NOMO-1 treated with dmso at 0.1 percent for 144 hours (cell line): ENCODE data around the gene SOCS7.

Experiments
- DNase-seq: peaks from one replicate; lab custom pipeline; 2025; ENCODE audit not compliant: unreplicated experiment; lab: John Stamatoyannopoulos, UW

SOCS7 gene

GRCh38 chr17:38351412-38352222, at the start of gene SOCS7:
Gene SOCS7, plus strand, starts transcription at chr17:38351844. Its CDS starts 209 bp downstream, at chr17:38352053.
- DNase-seq, result peak; percentile 92

- DNase-seq, result no peak
Measured at GRCh38 chr17:38315497-38315896, 36.1 kb upstream of the SOCS7 start.

- DNase-seq, result no peak
Measured at GRCh38 chr17:38317081-38317480, 34.6 kb upstream of the SOCS7 start.

GRCh38 chr17:38320482-38320881, 31.2 kb upstream of the SOCS7 start:
- no peak for DNase-seq

GRCh38 chr17:38322156-38322779, 29.4 kb upstream of the SOCS7 start:
- DNase-seq, result no peak

GRCh38 chr17:38322897-38323296, 28.7 kb upstream of the SOCS7 start:
- no peak for DNase-seq

GRCh38 chr17:38324141-38324697, 27.4 kb upstream of the SOCS7 start:
- DNase-seq, result no peak

- DNase-seq, result no peak
Measured at GRCh38 chr17:38324772-38325171, 26.9 kb upstream of the SOCS7 start.

GRCh38 chr17:38325221-38325851, 26.3 kb upstream of the SOCS7 start:
- DNase-seq, result no peak

- DNase-seq, result no peak
Measured at GRCh38 chr17:38326996-38327792, 24.4 kb upstream of the SOCS7 start.

- no peak for DNase-seq
Measured at GRCh38 chr17:38327936-38328335, 23.7 kb upstream of the SOCS7 start.

- no peak for DNase-seq
Measured at GRCh38 chr17:38328620-38329019, 23.0 kb upstream of the SOCS7 start.

GRCh38 chr17:38329284-38329683, 22.4 kb upstream of the SOCS7 start:
- DNase-seq, result no peak

GRCh38 chr17:38329808-38330730, 21.6 kb upstream of the SOCS7 start:
- no peak for DNase-seq

- no peak for DNase-seq
Measured at GRCh38 chr17:38330941-38331411, 20.7 kb upstream of the SOCS7 start.

GRCh38 chr17:38332735-38333134, 18.9 kb upstream of the SOCS7 start:
- no peak for DNase-seq

- DNase-seq, result no peak
Measured at GRCh38 chr17:38333635-38334295, 17.9 kb upstream of the SOCS7 start.

- no peak for DNase-seq
Measured at GRCh38 chr17:38334480-38335364, 16.9 kb upstream of the SOCS7 start.
